ELR (cell line): ENCODE results near the gene FRA10AC1.
"Not testable (repeated sequence)": the region's sequence is repeated elsewhere in the genome, so short reads cannot be mapped to it uniquely, and the experiment has no call there.

Source experiments
- DNase-seq: peaks from one replicate; pipeline ENCODE4 v3.0.0-alpha.2; 2015; ENCODE audit warnings: low read depth

FRA10AC1 gene

DNA sequence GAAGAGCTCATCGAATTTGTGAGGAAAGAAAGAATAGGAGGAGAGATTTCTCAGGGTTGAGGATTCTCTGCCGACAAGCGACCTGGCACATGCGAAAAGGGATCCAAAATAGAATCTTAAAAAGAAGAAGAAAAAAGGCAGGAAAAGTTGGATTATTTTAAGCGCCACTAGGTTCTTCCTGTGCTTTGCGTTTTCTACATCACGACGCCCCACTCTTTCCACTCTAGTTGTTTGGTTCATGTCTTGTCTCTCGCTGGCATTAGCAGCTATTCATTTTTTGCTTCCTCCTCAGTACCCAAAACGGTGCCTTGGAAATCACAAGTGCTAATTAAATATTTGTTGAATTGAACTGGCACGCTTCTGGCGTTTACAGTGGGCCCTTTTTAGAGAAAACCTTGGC, 674 bp upstream of the FRA10AC1 start:
- DNase-seq: peak; percentile 28

DNA sequence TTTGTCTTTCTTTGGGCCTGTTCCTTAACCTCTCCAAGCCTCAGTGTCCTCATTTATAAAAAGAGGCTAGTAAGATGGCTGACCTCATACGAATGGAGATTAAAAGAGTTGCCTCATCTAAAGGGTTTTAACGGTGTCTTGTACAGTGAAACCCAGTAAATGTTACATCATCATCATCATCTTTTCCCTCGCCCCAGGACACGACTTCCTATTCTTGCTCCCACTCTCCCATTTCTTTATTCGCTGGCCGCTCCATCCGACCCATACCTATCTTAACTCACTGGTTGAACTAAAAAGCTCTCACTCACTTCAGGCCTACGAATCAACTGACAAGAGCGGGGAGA, 554 bp downstream of the FRA10AC1 start:
- DNase-seq: peak; percentile 61

DNA sequence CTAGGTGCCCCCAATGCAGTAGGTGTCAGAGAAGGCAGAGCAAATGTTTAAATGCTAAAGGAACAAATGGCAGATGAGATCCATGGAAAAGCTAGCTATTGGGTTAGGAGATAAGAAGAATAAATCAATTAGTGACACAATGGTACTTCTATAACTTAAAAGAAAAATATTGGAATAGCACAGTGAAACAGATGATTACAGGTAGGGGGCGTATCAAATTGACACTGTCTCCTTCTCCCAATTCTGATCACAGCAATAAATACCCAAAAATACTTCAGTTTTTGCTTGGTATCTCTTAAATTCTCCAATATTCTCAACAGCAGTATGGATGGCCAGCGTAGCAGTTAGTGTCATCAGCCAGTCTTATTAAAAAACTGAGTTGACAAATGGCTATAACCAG, 5.2 kb downstream of the FRA10AC1 start:
- peak; percentile 6 for DNase-seq

DNA sequence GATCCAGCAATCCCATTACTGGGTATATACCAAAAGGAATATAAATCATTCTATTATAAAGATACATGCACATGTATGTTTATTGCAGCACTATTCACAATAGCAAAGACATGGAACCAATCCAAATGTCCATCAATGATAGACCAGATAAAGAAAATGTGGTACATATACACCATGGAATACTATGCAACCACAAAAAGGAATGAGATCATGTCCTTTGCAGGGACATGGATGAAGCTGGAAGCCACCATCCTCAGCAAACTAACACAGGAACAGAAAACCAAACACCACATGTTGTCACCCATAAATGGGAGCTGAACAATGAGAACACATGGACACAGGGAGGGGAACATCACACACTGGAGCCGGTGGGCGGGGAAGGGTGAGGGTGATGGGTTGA, 5.8 kb downstream of the FRA10AC1 start:
- DNase-seq: not testable (repeated sequence)

DNA sequence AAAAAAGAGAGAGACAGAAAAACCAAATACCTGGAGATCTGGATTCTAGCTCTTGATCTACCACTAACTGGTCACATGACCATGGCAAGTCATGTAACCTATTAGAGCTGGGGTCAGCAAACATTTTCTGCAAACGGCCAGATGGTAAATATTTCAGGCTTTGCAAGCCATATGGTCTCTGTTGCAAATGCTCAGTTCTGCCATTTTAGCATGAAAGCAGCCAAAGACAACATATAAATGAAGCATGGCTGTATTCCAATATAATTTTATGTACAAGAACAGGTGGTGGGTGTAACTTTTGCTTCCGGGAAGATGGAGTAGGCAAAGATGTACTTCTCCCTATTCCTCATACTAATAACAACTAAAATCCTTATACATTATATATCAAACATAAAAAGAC, 6.7 kb downstream of the FRA10AC1 start:
- no peak for DNase-seq

DNA sequence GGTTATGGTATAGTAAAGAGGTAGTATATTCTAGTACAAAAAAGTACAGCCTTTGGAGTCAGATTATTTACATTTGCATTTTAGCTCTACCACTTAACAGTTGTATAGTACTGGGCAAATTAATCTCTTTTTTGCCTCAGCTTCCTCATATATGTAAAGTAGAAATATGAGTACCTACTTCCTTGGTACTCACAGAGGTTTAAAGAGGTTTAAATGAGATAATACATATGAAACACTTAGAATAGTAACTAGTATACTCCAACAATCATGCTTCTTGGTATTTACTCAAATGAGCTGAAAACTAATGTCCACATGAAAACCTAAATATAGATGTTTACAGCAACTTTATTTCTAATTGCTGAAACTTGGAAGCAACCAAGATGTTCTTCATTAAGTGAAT, 14.7 kb downstream of the FRA10AC1 start:
- DNase-seq: no peak

DNA sequence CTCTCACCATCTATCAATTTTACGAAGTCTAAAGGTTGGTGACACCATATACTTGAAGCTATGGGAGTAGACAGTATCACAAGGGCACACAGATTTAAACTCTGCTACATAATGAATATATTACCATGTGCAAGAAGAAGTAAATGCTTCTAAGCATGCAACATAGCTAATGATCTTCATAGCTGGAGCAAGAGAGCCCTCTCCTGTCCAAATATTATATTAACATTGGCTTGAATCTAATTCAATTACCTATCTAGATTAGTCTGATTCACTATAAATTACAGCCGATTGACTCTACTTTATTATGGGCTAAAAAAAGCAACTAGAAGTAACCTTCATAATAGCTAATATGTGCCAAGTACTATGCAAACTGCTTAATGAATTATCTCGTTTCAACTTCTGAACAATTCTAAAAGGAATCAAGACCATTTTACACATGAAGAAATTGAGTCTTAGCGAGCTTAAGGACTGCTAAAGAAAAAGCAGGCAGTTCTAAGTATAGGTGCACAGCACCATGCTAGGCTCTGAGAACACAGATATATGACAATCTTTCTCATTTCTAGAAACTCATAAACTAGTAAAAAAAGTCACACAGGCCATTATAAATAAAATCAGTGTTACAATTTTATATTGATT, 21.9 kb downstream of the FRA10AC1 start:
- peak; percentile 65 for DNase-seq

DNA sequence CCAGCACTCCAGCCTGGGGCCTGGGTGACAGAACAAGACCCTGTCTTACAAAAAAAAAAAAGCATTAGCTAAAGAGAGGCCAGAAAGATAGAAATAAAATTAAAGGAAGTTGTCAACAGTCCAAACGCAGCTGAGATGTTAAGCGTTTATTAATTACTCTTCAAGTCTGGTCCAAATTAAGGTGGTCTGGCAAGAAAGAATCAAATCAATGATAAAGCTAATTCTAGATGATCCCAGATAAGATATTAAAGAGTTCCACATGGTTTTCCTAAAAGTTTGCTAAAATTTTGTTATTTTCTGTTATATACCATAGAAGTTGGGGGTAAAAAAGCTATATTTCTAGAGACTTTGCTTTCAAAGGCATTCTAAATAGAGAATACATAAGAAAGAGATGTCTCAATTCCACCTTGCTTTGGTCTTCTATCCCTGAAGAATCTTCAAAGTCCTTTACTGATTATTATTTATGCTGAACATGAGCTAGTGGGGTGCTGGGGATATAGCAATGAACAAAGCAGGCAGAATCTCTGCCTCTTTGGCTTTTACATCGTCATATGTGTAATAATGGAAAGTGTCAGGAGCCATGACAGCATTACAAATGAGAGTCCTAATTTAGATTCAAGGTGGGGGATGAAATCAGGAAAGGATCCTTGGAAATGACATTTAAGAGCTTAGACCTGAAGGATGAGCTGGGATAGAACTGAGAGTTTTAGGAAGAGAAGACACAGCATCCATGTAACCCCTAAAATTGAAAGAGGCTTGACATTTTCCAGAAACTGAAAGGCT, 23.4 kb downstream of the FRA10AC1 start:
- DNase-seq: no peak

DNA sequence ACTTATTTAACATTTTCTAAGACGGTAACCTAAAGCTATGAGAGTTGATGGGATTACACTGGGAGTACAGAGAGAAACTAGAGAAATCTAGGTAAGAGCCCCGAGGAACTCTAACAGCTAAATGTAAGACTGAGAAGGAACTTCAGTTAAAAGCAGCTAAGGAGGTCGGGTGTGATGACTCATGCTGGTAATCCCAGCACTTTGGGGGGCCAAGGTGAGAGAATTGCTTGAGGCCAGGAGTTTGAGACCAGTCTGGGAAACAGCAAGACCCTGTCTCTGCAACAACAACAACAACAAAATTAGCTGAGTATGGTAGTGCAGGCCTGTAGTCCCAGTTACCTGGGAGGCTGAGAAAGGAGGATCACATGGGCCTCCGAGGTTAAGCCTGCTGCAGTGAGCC, 24.0 kb downstream of the FRA10AC1 start:
- no peak for DNase-seq

DNA sequence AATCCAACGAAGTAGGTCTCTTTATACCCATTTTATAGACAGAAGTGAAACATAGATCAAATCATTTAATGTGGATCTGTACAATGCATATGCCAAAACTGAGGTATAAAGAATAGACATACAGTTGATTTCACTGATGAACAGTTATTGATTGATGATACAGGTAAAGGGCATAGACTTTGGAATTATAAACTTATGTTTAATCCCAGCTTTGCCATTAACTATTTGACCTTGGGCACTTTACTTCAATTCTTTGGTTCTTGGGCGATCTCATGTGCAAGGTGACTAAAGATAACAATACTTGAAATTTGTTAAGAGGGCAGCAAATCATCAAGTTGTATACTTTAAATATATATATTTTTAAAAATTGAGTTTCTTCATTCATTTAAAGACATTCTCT, 28.6 kb downstream of the FRA10AC1 start:
- no peak for DNase-seq

DNA sequence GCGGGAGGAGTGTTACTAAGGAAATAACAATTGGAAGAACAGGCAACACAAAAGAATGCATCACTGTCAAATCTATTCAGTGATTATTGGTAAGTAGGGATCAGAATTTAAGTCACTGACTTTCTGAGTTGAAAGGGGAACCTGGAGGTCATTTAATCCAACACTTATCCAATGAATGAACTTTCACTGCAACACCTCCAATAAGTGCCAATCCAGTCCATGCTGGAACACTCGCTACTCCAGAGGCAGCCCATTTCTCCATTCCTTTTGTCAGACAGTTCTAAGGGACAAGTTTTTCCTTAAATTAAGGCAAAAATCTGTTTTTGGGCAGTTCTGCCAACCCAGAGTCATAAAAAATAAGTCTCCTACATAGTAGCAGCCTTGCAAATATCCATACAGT, 29.5 kb downstream of the FRA10AC1 start:
- DNase-seq: no peak

DNA sequence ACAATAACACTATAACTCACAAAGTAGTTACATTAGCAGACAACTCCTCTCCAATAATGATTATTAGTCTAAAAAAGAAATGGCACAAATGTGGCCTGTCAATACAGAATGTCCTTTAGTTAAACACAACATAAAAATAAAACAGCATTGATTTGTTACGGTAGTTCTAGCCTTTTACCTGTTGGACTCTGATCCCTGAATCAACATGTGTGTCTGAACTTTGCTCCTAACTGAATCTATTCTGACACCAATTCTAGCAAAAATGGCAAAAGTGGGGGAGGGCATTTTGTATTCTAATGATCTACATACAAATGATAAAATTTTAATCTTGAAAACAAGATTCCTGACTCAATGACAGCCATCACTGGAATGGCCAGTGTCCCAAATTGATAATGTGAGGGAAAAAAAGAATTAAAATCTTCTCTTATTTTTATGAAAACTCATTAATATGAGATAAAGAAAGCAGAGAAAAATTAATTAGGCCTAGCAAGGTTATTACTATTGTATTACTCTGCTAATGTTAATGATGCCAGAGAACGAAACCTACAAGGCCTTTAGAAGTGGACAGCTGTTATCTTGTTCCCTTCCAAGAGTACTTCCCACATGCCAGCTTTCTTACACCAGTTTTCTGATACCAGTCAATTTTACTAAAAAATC, 30.2 kb downstream of the FRA10AC1 start:
- DNase-seq: no peak

DNA sequence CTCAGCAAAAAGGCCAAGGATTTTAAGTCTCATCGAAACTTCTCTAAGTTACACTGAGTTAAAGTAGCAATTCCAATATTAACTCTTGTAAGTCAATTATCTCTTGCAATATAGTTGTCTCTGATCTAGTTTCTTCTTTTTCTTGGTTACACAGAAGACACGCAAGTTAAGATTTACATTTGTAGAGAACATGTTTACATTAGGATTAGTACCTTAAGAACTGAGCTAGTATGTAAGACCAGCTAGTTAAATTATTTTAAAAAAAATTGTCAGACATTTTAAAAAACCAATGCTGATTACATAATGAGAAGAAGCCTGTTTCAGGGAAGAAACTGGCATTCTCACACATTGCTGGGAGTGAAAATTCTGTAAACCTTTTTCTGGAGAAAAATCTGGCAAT, 31.4 kb downstream of the FRA10AC1 start:
- no peak for DNase-seq

DNA sequence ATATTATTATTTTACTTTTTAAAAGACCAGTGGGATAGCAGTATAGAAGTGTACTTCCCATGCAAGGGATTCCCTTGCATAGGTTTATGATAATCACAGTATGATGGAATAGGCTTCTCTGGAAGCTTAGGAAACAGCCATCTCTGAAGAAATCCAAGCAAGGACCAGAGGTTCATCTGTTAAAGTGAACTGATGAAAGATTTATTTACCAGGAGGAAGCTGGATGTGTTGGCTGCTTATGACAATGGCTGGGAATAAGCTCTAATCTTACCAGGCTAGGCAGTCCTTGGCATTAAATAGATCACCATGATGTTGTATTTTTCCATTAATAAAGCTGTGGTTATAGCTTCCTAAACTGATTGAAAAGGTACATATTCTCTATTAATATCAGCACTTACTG, 32.0 kb downstream of the FRA10AC1 start:
- DNase-seq: no peak

DNA sequence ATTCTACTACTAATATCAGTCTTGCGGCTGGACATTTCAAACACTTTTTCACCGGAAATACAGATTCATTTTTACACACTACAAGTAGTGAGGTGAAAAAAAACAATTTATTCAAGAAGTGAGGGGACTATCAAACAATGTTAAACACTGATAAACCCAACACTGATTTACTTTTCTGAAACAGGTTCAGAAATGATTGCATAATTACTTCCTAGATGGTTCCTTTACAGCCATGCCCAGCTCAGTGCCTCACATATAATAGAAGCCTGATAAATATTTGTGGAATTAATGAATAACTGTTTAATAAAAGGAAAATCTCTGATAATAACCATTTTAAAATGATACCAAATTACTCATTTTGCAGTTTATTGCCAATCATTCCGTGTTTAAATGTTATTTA, 34.6 kb downstream of the FRA10AC1 start:
- DNase-seq: no peak

DNA sequence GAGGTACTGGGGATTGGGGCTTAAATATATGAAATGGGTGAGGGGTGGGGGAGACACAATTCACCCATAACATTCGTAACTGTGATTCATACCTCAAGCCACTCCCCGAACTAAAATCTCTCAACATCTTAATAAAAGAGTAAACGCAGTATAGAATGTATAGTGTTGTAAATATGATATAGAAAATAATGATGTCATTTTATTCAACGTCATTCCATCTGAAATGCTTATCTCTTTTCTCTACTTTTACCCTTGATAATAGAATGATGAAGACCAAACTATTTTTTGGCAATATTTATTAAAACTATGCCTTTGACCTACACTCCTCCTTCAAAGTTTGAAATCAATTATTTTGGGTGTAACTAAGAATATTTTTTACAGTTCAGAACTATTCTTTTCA, 36.4 kb downstream of the FRA10AC1 start:
- DNase-seq: no peak

DNA sequence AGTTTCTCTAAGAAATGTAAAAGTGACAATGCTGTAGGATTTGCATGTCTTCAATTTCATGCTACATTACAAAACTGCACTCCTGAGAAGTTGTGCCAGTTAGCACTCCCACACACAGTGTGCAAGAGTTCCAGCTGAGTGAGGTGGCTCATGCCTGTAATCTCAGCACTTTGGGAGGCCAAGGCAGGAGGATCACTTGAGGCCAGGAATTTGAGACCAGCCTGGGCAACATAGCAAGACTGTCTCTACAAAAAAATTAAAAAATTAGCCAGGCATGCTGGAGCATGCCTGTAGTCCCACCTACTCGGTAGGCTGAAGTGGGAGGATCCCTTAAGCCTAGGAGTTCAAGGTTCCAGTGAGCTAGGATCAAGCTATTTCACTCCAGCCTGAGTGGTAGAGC, 44.6 kb downstream of the FRA10AC1 start:
- no peak for DNase-seq

DNA sequence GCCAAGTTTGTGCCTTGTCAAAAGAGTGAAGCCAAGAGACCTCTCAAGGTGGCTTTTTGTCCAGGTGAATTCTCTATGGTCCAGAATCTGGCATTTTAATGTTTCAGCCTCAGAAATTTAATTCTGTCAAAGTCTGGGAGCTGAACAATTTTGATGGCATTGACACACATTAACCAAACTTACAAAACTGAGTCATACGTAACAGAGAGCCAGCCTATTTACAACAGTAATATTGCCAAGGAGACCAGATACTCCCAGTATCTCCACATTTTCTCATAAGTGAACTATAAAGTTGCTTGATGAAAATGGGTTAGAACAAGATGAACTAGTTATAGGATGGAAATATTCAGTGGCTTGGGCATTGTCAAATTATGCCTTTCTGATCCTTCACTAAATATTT, 46.2 kb downstream of the FRA10AC1 start:
- DNase-seq: no peak

DNA sequence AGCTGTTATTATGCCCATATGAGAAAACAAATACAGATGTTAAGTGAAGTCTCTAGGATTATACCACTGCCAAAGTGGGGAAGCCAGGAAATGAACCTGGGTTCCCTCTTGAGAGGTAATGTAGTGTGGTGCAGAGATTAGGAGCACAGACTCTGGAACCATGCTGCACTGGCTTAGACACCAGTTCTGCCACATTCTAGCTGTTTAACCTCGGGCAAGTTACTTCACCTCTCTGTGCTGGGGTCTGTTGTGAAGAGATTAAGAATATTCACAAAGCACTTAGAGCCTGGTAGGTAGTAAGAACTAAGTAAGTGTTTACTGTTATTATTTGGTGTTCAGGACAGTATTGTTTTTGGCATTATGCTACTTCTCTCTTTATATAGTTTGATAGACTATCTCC, 48.2 kb downstream of the FRA10AC1 start:
- no peak for DNase-seq

DNA sequence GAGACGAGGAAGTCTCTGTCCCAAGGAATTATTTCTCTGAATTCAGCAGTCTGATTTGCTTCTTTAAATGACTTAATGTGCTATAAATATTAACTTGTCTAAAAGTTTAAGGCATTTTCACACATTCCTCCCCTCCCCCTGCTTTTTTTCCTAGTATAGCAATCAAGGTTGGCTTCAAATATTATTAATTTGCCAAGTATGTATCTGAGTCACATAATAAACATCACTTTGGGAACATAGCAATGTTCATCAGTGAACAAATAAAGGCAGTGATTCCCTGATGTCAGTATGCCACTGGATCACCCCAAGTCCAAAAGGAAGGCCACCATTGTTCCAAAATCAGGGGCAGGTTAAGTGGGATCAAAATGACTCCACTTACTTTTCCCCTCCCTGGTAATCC, 49.5 kb downstream of the FRA10AC1 start:
- DNase-seq: peak; percentile 13

DNA sequence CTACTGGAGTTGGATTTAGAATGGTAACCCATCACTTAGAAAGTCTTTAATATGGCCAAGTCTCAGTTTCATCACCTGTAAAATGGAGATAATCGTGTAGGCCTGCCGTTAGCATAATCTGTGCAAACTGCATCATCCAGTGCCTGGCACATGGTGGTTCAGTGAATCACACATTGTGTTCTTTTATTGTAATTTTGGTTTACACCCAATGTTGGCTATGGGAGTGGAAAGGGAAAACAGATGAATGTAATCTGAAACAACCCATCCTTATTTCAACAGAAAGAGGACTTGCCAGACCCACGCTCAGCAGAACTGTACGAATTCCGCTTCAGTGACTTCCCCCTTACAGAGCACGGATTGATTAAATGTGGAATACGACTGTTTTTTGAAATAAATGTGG, 62.6 kb downstream of the FRA10AC1 start:
- DNase-seq: no peak

DNA sequence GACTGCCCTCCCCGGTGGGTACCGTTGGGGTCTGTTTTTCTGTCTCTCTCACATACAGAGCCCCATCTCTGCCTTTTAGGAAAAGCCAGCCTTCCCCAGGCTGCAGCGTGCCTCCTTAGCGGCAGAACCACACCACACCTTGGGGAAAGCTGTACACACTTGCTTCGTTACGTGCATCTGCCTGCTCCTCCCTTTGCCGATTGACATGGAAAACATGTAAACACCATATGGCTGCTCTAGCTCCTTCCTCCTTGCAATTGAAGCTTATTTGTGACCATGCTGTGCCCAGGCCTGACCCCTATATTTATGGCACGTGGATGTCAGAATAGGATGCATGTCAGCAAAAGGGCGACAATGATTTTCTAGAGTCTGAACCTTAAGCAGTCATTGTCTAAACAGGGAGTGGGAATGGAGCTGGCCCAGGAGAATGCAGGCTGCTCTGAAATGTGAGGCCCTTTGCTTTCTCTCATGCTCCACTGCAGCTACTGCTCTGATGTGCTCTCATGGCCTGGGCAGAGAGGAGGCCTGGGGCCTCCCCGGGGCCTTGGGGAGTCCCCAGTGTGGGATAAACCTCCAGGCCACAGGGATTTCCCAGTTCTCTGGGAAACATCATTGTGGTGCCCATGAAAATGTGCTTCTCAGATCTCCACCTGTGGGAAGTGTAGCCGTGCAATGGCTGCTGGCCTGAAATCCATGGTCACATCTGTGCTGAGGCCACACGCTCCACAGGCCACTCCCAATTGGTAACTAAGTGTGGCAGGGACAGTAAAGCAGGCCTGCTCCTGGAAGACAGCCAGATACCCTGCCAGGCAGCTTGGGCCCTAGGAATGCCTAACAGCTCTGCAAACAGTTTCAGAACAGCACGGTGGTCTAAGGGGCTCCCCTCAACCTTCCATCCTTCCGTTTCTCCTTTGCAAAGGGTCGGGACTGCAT, 71.5 kb downstream of the FRA10AC1 start:
- no peak for DNase-seq
